HTERT RPE-1 (cell line): ENCODE results near the gene ZDHHC13.

ENCODE experiments used
- in situ Hi-C: fragments of 300-500 bp; cut with MboI; formaldehyde crosslinking; loops from 4 replicates; pipeline ENCODE4 v1.14.3; 2020; ENCODE audit warnings: low sequenced_read_pairs

ZDHHC13 gene

GRCh38 chr11:19116971-19117759 is at the start of gene ZDHHC13:
ZDHHC13 (plus strand) TSS chr11:19117168; CDS start chr11:19117250, 82 bp downstream.
- in situ Hi-C loops, result no loop called here

- in situ Hi-C loops, result loop anchor here (25.0 kb wide), 1 partner anchor 466 kb away; no protein-coding TSS in a partner anchor
Observed at GRCh38 chr11:19071255-19071654, 45.7 kb upstream of the ZDHHC13 start.

GRCh38 chr11:19072464-19072863 is 44.5 kb upstream of the ZDHHC13 start:
- in situ Hi-C loops, result loop anchor here (25.0 kb wide), 1 partner anchor 465 kb away; no protein-coding TSS in a partner anchor

- in situ Hi-C loops, result loop anchor here (25.0 kb wide), 1 partner anchor 464 kb away; no protein-coding TSS in a partner anchor
Observed at GRCh38 chr11:19073454-19074415, 43.2 kb upstream of the ZDHHC13 start.

GRCh38 chr11:19075636-19076035 is 41.3 kb upstream of the ZDHHC13 start:
- in situ Hi-C loops, result no loop called here

- in situ Hi-C loops, result no loop called here
Observed at GRCh38 chr11:19076744-19077589, 40.0 kb upstream of the ZDHHC13 start.

GRCh38 chr11:19077965-19078364 is 39.0 kb upstream of the ZDHHC13 start:
- in situ Hi-C loops, result no loop called here

- in situ Hi-C loops, result no loop called here
Observed at GRCh38 chr11:19079643-19080440, 37.1 kb upstream of the ZDHHC13 start.

- in situ Hi-C loops, result no loop called here
Observed at GRCh38 chr11:19080579-19080993, 36.4 kb upstream of the ZDHHC13 start.

GRCh38 chr11:19083166-19083565 is 33.8 kb upstream of the ZDHHC13 start:
- in situ Hi-C loops, result no loop called here

GRCh38 chr11:19084661-19085315 is 32.2 kb upstream of the ZDHHC13 start:
- in situ Hi-C loops, result no loop called here

- in situ Hi-C loops, result no loop called here
Observed at GRCh38 chr11:19087658-19088057, 29.3 kb upstream of the ZDHHC13 start.

GRCh38 chr11:19088791-19089190 is 28.2 kb upstream of the ZDHHC13 start:
- in situ Hi-C loops, result no loop called here

- in situ Hi-C loops, result no loop called here
Observed at GRCh38 chr11:19089421-19089820, 27.5 kb upstream of the ZDHHC13 start.

- in situ Hi-C loops, result no loop called here
Observed at GRCh38 chr11:19091366-19091765, 25.6 kb upstream of the ZDHHC13 start.

GRCh38 chr11:19092342-19092741 is 24.6 kb upstream of the ZDHHC13 start:
- in situ Hi-C loops, result no loop called here

GRCh38 chr11:19092850-19093249 is 24.1 kb upstream of the ZDHHC13 start:
- in situ Hi-C loops, result no loop called here

- in situ Hi-C loops, result no loop called here
Observed at GRCh38 chr11:19093976-19094375, 23.0 kb upstream of the ZDHHC13 start.

- in situ Hi-C loops, result no loop called here
Observed at GRCh38 chr11:19094859-19095258, 22.1 kb upstream of the ZDHHC13 start.
